Cardiac fibroblast (primary cell): ENCODE measurements around the gene CCDC187.

Experiments
- DNase-seq, 2 donors: peaks; one replicate each; pipeline versions ENCODE4 v3.0.0 to v3.0.0-alpha.2; 2010; ENCODE audit warnings: low read depth in 2 of 2
- H3K4me3 ChIP-seq, 2 donors: replicated peaks in 1 of 2; 1 replicate in 1 of 2; 2 replicates in 1 of 2; pipeline ENCODE4 v1.5.1; 2011; ENCODE audit warnings: low read depth in 2 of 2, low read length in 2 of 2, mild to moderate bottlenecking in 2 of 2, moderate library complexity in 1 of 2
- CTCF ChIP-seq: IDR thresholded peaks from one replicate; pipeline ENCODE4 v1.5.1; 2011; ENCODE audit warnings: low read depth, mild to moderate bottlenecking, low read length, inconsistent platforms

The CCDC187 gene

GRCh38 chr9:136259836-136260235 lies 44.1 kb downstream of the CCDC187 start:
- no peak for TF ChIP-seq CTCF
- DNase-seq: no peak
- H3K4me3 ChIP-seq: no peak overlapping the region

- TF ChIP-seq CTCF: no peak
- no peak overlapping the region for H3K4me3 ChIP-seq
- no peak for DNase-seq
These were observed 44.4 kb downstream of the CCDC187 start for GRCh38 chr9:136259517-136259813.

GRCh38 chr9:136258786-136259516 lies 44.9 kb downstream of the CCDC187 start:
- DNase-seq: no peak
- no peak for TF ChIP-seq CTCF

GRCh38 chr9:136258299-136258625 lies 45.6 kb downstream of the CCDC187 start:
- H3K4me3 ChIP-seq: no peak overlapping the region
- TF ChIP-seq CTCF: no peak
- DNase-seq: no peak

More at GRCh38 chr9:136258786-136259516, 44.9 kb downstream of the CCDC187 start:
- no peak overlapping the region for H3K4me3 ChIP-seq

GRCh38 chr9:136257381-136258298 lies 46.3 kb downstream of the CCDC187 start:
- H3K4me3 ChIP-seq: no peak overlapping the region
- no peak for TF ChIP-seq CTCF

GRCh38 chr9:136255896-136256890 lies 47.7 kb downstream of the CCDC187 start:
- H3K4me3 ChIP-seq: no peak overlapping the region
- DNase-seq: no peak
- TF ChIP-seq CTCF: no peak

More at GRCh38 chr9:136257381-136258298, 46.3 kb downstream of the CCDC187 start:
- DNase-seq: no peak
